Muscle of leg (tissue), 11 donors: Measurements from ENCODE around the gene PCDHGB3. TPM values are rescaled to one million over a fixed set of nuclear protein-coding genes. Genes with fewer than 3 reads are reported as not detected.
A peak's percentile ranks its signal among the peaks of the same experiment; 100 is the strongest.
"Not testable (repeated sequence)": the region's sequence is repeated elsewhere in the genome, so short reads cannot be mapped to it uniquely, and the experiment has no call there.

ENCODE experiments used
- DNase-seq: peaks from one replicate; pipeline ENCODE4 v3.0.0; 2013
- H3K27ac ChIP-seq: one replicate; pipeline ENCODE4 v1.5.1; 2013; ENCODE audit warnings: mild to moderate bottlenecking, low read length, control low read depth
- H3K27me3 ChIP-seq: one replicate; pipeline ENCODE4 v1.6.1; 2013; ENCODE audit warnings: low read length; ENCODE audit not compliant: control insufficient read depth, insufficient read depth
- H3K36me3 ChIP-seq: one replicate; pipeline ENCODE4 v1.6.1; 2013; ENCODE audit warnings: low read length; ENCODE audit not compliant: control insufficient read depth, insufficient read depth
- H3K4me1 ChIP-seq: one replicate; pipeline ENCODE4 v1.6.1; 2013; ENCODE audit warnings: low read length; ENCODE audit not compliant: control insufficient read depth, insufficient read depth
- H3K4me3 ChIP-seq: one replicate; pipeline ENCODE4 v1.5.1; 2013; ENCODE audit warnings: low read length, control low read depth
- H3K9me3 ChIP-seq: replicated peaks from 2 replicates; pipeline ENCODE4 v1.6.1; 2013; ENCODE audit warnings: low read depth, low read length; ENCODE audit not compliant: control insufficient read depth
- WGBS: methylation state at CpG from one replicate; pipeline ENCODE4 v1.1.5; 2013; ENCODE audit warnings: missing lambda C conversion rate; ENCODE audit not compliant: insufficient coverage; 5-methylcytosine and 5-hydroxymethylcytosine counted together
- polyA plus RNA-seq, 8 donors: library from polyadenylated mRNA; unstranded; fragments of 120-200 nt; gene quantifications; one replicate each; pipeline versions ENCODE4 v1.2.1 to v1.2.3, GENCODE V29; 2013; ENCODE audit warnings: inconsistent platforms in 1 of 8, low replicate concordance in 1 of 8; ENCODE audit not compliant: insufficient read length in 8 of 8, insufficient read depth in 1 of 8
- total RNA-seq: library from RNA; stranded (reverse); fragments of 120-200 nt; gene quantifications from one replicate; pipeline ENCODE4 v1.2.4, GENCODE V29; 2013

The PCDHGB3 gene
- total and polyA plus RNA-seq, 9 donors = 0.70 to 2.0 (median 1.3) TPM

DNA sequence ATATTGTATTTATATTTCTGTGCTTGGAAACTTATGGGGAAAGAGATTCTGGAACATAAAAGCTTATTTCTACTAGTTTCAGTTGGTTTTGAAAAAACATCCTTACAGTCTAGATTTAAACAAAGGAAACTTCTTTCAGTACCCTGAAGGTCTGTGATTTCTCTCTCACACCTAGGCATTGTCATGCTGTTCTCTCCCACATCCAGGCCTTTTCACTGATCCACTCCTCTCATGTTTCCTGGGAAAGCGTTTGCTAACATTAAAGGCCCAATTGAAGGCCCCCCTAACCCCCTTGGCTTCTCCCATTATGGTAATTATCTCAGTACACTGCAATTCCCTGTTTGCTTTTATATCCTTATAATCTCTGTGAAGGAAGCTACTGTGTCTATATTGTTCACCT is 27.3 kb upstream of the PCDHGB3 start:
- no peak overlapping the region for H3K27ac ChIP-seq
- H3K4me3 ChIP-seq = no peak overlapping the region
- H3K27me3 ChIP-seq = peaks cover 8% of the 10 kb centered on the region
- DNase-seq = no peak
- H3K4me1 ChIP-seq = no peaks in the 10 kb centered on the region
- no CpG with 5 or more reads among the region's 1 CpG for WGBS
- no peaks in the 10 kb centered on the region for H3K36me3 ChIP-seq
- peaks cover 59% of the 10 kb centered on the region for H3K9me3 ChIP-seq

DNA sequence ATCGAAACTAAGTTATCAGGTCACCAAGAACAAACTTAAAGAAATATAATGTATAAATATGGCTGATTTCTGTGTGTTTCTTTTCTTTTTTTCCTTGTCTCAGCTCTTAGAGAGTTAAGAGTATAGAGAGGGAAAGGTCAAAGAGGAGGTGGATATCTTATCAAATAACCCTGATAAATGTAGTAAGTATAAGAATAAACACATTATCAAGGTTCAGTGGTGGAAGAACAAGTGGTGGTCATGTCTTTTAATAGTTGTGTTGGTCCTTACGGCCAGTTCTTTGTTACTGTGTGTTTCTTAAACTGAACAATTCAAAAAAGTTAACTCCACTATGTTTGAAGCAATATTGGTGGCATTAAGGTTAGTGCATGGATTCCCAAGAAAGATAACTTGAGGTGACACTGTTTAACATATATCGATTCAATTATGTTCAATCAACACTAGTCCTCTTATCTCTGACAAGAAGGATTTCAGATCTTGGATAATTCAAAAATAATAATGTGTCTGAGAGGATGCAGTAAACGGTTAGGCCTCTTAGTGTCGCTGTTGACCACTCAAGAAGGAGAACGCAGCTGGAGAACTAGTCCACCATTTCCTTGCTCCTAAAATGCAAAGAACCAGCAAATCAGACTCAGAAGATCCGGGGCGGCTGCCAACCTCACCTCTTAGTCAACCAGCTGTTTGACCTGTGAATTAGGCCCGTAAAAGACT is 26.6 kb upstream of the PCDHGB3 start, which contains the start of gene PCDHGA3:
Gene PCDHGA3, plus strand, starts transcription at position 588 of the 711 bp plus-strand sequence. CDS start 205 bp downstream, outside the sequence.
- Histone ChIP-seq H3K27ac (no peak within 1 kb of the TSS), H3K36me3 (no peaks in the 10 kb centered on the region), H3K27me3 (peaks cover 8% of the 10 kb centered on the region), H3K4me1 (no peaks in the 10 kb centered on the region), H3K4me3 (no peak within 1 kb of the TSS), H3K9me3 (peaks cover 58% of the 10 kb centered on the region)
- 4% methylated on average over 4 of the region's 9 CpGs for WGBS
- DNase-seq = peak; percentile 18

DNA sequence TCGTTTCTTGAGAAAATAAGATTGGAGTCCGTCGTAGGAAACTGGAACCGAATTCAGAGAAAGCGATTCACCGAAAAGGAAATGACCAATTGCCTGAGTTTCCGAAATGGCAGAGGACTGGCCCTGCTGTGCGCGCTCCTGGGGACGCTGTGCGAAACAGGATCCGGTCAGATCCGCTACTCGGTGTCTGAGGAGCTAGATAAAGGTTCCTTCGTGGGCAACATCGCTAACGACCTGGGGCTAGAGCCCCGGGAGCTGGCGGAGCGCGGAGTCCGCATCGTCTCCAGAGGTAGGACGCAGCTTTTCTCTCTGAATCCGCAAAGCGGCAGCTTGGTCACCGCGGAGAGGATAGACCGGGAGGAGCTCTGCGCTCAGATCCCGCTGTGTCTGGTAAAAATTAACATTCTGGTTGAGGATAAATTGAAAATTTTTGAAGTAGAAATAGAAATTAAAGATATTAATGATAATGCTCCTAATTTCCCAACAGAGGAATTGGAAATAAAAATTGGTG is 26.0 kb upstream of the PCDHGB3 start:
- 25% methylated on average over 29 of the region's 31 CpGs for WGBS
- Histone ChIP-seq H3K9me3 (peaks cover 56% of the 10 kb centered on the region), H3K27ac (no peak overlapping the region)

DNA sequence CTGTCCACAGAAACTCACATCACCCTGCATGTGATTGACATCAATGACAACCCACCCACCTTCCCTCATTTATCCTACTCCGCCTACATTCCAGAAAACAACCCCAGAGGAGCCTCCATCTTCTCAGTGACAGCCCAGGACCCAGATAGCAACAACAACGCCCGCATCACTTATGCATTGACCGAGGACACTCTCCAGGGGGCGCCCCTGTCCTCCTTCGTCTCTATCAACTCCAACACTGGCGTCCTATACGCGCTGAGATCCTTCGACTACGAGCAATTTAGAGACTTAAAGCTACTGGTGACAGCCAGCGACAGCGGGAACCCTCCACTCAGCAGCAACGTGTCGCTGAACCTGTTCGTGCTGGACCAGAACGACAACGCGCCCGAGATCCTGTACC is 24.7 kb upstream of the PCDHGB3 start:
- H3K36me3 ChIP-seq = no peaks in the 10 kb centered on the region
- H3K27me3 ChIP-seq = peaks cover 2% of the 10 kb centered on the region
- 50% methylated on average over 13 of the region's 20 CpGs for WGBS
- no peak overlapping the region for H3K27ac ChIP-seq
- H3K4me3 ChIP-seq = no peak overlapping the region
- DNase-seq = no peak
- H3K4me1 ChIP-seq = no peaks in the 10 kb centered on the region
- peaks cover 49% of the 10 kb centered on the region for H3K9me3 ChIP-seq

More for the DNA sequence above, 26.0 kb upstream of the PCDHGB3 start:
- no peak for DNase-seq
- Histone ChIP-seq H3K36me3 (no peaks in the 10 kb centered on the region), H3K4me3 (no peak overlapping the region), H3K27me3 (peaks cover 3% of the 10 kb centered on the region), H3K4me1 (no peaks in the 10 kb centered on the region)

DNA sequence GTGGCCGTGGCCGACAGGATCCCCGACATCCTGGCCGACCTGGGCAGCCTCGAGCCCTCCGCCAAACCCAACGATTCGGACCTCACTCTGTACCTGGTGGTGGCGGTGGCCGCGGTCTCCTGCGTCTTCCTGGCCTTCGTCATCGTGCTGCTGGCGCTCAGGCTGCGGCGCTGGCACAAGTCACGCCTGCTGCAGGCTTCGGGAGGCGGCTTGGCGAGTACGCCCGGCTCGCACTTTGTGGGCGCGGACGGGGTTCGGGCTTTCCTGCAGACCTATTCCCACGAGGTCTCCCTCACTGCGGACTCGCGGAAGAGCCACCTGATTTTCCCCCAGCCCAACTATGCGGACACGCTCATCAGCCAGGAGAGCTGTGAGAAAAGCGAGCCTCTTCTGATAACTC is 24.0 kb upstream of the PCDHGB3 start:
- 40% methylated on average over 1 of the region's 35 CpGs for WGBS
- not testable (repeated sequence) for H3K4me1 ChIP-seq, H3K27ac ChIP-seq, H3K36me3 ChIP-seq, H3K27me3 ChIP-seq, DNase-seq, H3K4me3 ChIP-seq
- peaks cover 51% of the 10 kb centered on the region for H3K9me3 ChIP-seq

DNA sequence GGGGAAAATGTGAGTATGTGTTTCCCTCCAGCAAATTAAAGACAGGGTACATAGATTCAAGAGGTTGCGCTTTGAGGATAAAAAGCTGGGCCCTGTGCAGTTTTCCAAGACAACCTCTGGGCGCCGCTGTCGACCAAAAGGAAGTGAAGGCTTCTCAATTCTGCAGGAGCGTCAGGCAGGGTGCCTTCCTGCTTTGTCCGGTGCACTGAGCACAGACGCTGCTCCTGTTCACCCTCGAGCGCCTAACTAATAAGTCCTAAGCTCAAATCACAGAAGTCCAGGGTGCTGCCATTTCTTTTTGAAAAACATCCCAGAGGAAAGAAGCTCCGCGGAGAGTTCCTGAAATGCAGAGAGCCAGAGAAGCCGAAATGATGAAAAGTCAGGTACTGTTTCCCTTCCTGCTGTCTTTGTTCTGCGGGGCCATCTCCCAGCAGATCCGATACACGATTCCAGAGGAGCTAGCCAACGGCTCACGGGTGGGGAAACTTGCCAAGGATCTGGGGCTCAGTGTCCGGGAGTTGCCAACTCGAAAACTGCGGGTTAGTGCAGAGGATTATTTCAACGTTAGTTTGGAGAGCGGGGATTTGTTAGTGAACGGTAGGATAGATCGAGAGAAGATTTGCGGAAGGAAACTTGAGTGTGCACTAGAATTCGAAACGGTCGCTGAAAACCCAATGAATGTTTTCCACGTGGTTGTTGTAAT is 20.0 kb upstream of the PCDHGB3 start, which contains the start of gene PCDHGB1:
Gene PCDHGB1, plus strand, starts transcription at position 183 of the 703 bp plus-strand sequence. Its CDS starts 162 bp downstream, at position 345.
- H3K27me3 ChIP-seq = peaks cover 3% of the 10 kb centered on the region
- no peak within 1 kb of the TSS for H3K4me3 ChIP-seq
- 34% methylated on average over 27 of the region's 29 CpGs for WGBS
- DNase-seq = peak; percentile 11
- no peaks in the 10 kb centered on the region for H3K4me1 ChIP-seq
- no peaks in the 10 kb centered on the region for H3K36me3 ChIP-seq
- no peak within 1 kb of the TSS for H3K27ac ChIP-seq
- peaks cover 45% of the 10 kb centered on the region for H3K9me3 ChIP-seq

DNA sequence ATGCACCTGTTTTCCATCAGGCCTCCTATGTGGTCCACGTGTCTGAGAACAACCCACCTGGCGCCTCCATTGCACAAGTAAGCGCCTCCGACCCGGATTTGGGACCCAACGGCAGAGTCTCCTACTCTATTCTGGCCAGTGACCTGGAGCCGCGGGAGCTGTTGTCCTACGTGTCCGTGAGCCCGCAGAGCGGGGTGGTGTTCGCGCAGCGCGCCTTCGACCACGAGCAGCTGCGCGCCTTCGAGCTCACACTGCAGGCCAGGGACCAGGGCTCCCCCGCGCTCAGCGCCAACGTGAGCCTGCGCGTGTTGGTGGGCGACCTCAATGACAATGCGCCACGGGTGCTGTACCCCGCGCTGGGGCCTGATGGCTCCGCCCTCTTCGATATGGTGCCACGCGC is 18.5 kb upstream of the PCDHGB3 start:
- DNase-seq = no peak
- H3K36me3 ChIP-seq = no peaks in the 10 kb centered on the region
- H3K9me3 ChIP-seq = peaks cover 52% of the 10 kb centered on the region
- H3K27me3 ChIP-seq = peaks cover 3% of the 10 kb centered on the region
- WGBS = 47% methylated on average over 16 of the region's 36 CpGs
- no peaks in the 10 kb centered on the region for H3K4me1 ChIP-seq
- H3K27ac ChIP-seq = no peak overlapping the region
- H3K4me3 ChIP-seq = no peak overlapping the region

DNA sequence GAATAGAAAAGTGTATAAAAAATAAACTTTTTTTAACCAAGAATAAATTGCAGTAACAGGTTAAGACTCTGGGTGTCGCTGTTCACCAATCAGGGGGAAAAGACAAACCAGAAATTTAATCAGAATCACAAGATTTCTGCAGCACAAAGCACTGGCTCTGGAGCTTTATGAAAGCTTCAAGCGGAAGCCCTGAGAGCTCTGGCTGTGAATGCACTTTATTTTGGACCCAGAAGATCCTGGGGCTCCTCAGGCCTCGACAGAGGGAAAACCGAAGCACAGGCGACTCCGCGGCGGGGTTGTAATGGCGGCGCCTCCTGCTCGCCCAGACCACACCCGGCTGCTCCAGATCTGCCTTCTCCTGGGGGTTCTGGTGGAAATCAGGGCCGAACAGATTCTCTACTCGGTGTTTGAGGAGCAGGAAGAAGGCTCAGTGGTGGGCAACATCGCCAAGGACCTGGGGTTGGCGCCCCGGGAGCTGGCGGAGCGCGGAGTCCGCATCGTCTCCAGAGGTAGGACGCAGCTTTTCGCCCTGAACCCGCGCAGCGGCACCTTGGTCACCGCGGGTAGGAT is 15.1 kb upstream of the PCDHGB3 start, which contains the start of gene PCDHGA4:
Gene PCDHGA4, plus strand, starts transcription at position 122 of the 570 bp plus-strand sequence. Its CDS starts 87 bp downstream, at position 209.
- Histone ChIP-seq H3K4me3 (no peak within 1 kb of the TSS), H3K27me3 (peaks cover 3% of the 10 kb centered on the region), H3K27ac (no peak within 1 kb of the TSS), H3K4me1 (no peaks in the 10 kb centered on the region), H3K36me3 (no peaks in the 10 kb centered on the region), H3K9me3 (peaks cover 59% of the 10 kb centered on the region)
- 16% methylated on average over 29 of the region's 29 CpGs for WGBS
- DNase-seq = peak; percentile 0

DNA sequence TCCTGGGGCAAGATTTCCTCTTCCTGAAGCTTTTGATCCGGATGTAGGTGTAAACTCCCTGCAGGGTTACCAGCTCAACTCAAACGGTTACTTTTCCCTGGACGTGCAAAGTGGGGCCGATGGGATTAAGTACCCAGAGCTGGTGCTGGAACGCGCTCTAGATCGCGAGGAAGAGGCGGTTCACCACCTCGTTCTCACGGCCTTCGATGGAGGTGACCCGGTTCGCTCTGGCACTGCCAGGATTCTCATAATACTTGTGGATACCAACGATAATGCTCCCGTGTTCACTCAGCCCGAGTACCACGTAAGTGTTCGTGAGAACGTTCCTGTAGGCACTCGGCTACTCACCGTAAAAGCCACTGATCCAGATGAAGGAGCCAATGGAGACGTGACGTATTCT is 14.4 kb upstream of the PCDHGB3 start:
- H3K4me3 ChIP-seq = no peak overlapping the region

DNA sequence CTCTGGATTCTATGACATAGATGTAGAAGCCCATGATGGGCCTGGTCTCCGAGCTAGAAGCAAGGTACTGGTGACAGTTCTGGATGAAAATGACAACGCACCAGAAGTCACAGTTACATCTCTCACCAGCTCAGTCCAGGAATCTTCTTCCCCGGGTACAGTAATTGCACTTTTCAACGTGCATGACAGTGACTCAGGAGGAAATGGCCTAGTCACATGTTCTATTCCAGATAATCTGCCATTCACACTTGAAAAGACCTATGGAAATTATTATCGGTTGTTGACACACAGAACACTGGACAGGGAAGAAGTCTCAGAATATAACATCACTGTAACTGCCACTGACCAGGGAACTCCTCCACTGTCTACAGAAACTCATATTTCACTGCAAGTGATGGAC is 13.9 kb upstream of the PCDHGB3 start:
- WGBS = 75% methylated on average over 3 of the region's 5 CpGs
- Histone ChIP-seq H3K27ac (no peak overlapping the region), H3K4me3 (no peak overlapping the region), H3K27me3 (peaks cover 2% of the 10 kb centered on the region), H3K9me3 (peaks cover 61% of the 10 kb centered on the region), H3K4me1 (no peaks in the 10 kb centered on the region), H3K36me3 (no peaks in the 10 kb centered on the region)
- DNase-seq = no peak

More for the DNA sequence above, 14.4 kb upstream of the PCDHGB3 start:
- Histone ChIP-seq H3K27me3 (peaks cover 2% of the 10 kb centered on the region), H3K9me3 (peaks cover 60% of the 10 kb centered on the region), H3K4me1 (no peaks in the 10 kb centered on the region), H3K27ac (no peak overlapping the region), H3K36me3 (no peaks in the 10 kb centered on the region)
- 70% methylated on average over 22 of the region's 24 CpGs for WGBS
- no peak for DNase-seq
